ENCODE results near the gene HEXIM2.

GRCh38 chr17:45155029-45155428 lies 6.6 kb upstream of the HEXIM2 start:
- no peak for TF ChIP-seq CTCF (IDR thresholded peaks at IDR 0.05)
- TF ChIP-seq POLR2A (IDR thresholded peaks at IDR 0.05): no peak
